HAP-1 (cell line): ENCODE results near the gene LRRC7.

ENCODE experiments used
- DNase-seq, 2 experiments: peaks; one replicate each; pipeline ENCODE4 v3.0.0-alpha.2; 2016 to 2020; ENCODE audit warnings: low spot score in 2 of 2
- H3K27me3 ChIP-seq: fragments of 250-450 bp; sonication (Bioruptor Pico); 2 replicates; pipeline ENCODE4 v1.5.1; 2020; ENCODE audit warnings: low read depth, mild to moderate bottlenecking, moderate library complexity
- H3K36me3 ChIP-seq: fragments of 250-450 bp; sonication (Bioruptor Pico); replicated peaks from 2 replicates; pipeline ENCODE4 v1.5.1; 2020; ENCODE audit warnings: mild to moderate bottlenecking
- H3K4me1 ChIP-seq: fragments of 250-450 bp; sonication (Bioruptor Pico); 2 replicates; pipeline ENCODE4 v1.5.1; 2020; ENCODE audit warnings: mild to moderate bottlenecking
- H3K4me3 ChIP-seq: fragments of 250-450 bp; sonication (Bioruptor Pico); 2 replicates; pipeline ENCODE4 v1.5.1; 2020; ENCODE audit warnings: mild to moderate bottlenecking, moderate library complexity
- H3K9me3 ChIP-seq: fragments of 250-450 bp; sonication (Bioruptor Pico); 2 replicates; pipeline ENCODE4 v1.5.1; 2020; ENCODE audit warnings: mild to moderate bottlenecking, moderate library complexity
- in situ Hi-C: fragments of 300-500 bp; cut with MboI; formaldehyde crosslinking; loops from 3 replicates; pipeline ENCODE4 v1.14.3; 2020; ENCODE audit warnings: low sequenced_read_pairs, inconsistent platforms, mixed read lengths

LRRC7 gene

DNA sequence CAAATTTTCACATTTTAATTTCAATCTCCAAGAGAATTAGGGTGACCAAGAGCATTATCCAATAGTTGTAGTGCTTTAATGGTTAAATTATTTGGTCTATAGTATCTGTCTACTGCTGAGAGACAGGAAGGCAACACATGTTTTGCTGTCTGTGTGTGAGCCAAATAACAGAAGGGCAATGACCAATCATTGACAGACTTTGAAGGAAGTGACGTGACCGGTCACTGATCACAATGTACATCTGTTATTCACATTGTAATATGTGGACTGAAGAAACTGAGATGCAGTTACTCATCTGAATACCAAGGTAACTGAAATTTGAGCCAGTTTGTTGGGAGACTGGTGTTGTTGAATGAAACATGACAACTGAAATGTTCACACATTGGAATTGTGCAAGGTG, 440.9 kb downstream of the LRRC7 start:
- H3K36me3 ChIP-seq = no peaks in the 10 kb centered on the region
- H3K4me3 ChIP-seq = no peak overlapping the region
- H3K9me3 ChIP-seq = no peaks in the 10 kb centered on the region
- DNase-seq = no peak
- no peaks in the 10 kb centered on the region for H3K27me3 ChIP-seq
- in situ Hi-C loops = no loop called here
- H3K4me1 ChIP-seq = no peaks in the 10 kb centered on the region; the same call in 1 of the 2 replicates

DNA sequence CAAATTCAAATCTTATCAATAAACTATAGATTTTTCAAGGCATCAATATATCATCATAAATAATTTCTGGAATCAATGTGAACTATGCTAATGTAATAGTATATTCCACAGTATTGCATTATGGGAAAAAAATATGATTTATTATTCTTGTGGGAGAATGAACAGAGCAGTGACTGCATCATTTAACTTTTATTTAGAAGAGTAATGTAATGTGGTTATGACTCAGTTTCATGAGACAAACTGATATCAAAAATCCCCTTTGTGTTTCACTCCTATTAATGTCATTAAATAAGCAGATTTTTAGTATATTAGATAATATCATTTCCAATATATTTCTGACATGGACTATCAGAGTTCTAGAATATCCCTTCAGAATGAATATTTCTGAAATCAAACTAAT, 450.0 kb downstream of the LRRC7 start:
- Histone ChIP-seq H3K27me3 (no peaks in the 10 kb centered on the region), H3K9me3 (no peaks in the 10 kb centered on the region), H3K36me3 (no peaks in the 10 kb centered on the region), H3K4me1 (no peaks in the 10 kb centered on the region), H3K4me3 (no peak overlapping the region)
- DNase-seq = no peak
- in situ Hi-C loops = no loop called here

DNA sequence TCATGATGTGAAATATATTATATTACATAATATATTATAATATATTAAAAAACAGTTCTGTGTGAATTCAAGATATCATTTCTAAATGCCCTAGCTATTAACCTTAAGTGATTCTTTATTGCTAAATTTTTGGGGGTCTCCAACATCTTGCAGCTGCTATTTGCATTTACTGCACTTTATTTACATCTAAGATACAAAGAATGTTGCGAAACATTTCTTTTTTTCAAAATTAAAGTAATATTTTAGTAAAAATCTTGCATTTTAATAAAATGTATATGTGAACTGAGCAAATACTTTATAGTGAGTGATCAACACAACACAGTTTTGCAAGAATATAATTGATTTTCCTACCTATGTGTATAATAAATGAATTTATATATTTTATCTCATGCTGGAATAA, 456.6 kb downstream of the LRRC7 start:
- Histone ChIP-seq H3K9me3 (no peaks in the 10 kb centered on the region), H3K4me3 (no peak overlapping the region), H3K36me3 (no peaks in the 10 kb centered on the region), H3K4me1 (no peaks in the 10 kb centered on the region), H3K27me3 (peaks cover 2% of the 10 kb centered on the region; the same call in 1 of the 2 replicates)
- no peak for DNase-seq
- in situ Hi-C loops = no loop called here

DNA sequence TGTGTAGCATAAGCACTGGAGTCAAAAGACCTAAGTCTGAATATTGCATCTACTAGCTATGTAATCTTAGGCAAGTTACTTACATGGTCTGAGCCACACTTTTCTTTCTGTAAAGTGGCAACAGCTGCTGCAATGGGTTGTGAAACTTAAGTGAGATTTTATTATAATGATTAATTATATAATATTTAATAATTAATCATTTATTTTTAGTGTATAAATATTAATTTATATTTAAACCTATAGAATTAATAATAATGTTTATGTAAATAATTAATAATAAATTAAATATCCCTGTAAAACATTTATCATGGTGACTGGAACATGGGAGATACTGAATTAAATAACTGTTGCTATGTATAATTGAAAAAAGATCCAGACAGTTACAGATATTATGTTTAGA, 457.3 kb downstream of the LRRC7 start:
- no peaks in the 10 kb centered on the region for H3K9me3 ChIP-seq
- peaks cover 2% of the 10 kb centered on the region; the same call in 1 of the 2 replicates for H3K27me3 ChIP-seq
- DNase-seq = no peak
- H3K4me3 ChIP-seq = no peak overlapping the region
- in situ Hi-C loops = no loop called here
- H3K36me3 ChIP-seq = no peaks in the 10 kb centered on the region
- no peaks in the 10 kb centered on the region for H3K4me1 ChIP-seq

DNA sequence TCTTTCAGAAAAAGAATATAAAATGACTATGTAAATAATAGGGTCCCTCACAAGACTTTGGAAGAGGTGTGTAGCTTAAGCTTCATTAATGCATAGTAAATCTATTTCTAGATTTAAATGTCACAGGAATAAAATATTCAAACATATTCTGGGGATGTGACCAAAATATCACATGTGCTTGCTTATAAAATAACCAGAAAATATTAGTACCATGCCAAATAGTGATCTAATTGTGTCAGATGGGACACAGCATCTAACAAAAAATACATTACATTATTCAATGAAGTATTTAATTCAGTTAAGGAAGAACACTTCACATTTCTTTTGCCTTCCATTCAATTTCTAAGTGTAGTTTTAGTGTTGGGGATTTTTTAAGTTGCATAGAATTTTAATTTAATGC, 458.1 kb downstream of the LRRC7 start:
- Histone ChIP-seq H3K27me3 (peaks cover 2% of the 10 kb centered on the region; the same call in 1 of the 2 replicates), H3K4me1 (no peaks in the 10 kb centered on the region), H3K36me3 (no peaks in the 10 kb centered on the region), H3K9me3 (no peaks in the 10 kb centered on the region), H3K4me3 (no peak overlapping the region)
- in situ Hi-C loops = no loop called here
- DNase-seq = no peak

DNA sequence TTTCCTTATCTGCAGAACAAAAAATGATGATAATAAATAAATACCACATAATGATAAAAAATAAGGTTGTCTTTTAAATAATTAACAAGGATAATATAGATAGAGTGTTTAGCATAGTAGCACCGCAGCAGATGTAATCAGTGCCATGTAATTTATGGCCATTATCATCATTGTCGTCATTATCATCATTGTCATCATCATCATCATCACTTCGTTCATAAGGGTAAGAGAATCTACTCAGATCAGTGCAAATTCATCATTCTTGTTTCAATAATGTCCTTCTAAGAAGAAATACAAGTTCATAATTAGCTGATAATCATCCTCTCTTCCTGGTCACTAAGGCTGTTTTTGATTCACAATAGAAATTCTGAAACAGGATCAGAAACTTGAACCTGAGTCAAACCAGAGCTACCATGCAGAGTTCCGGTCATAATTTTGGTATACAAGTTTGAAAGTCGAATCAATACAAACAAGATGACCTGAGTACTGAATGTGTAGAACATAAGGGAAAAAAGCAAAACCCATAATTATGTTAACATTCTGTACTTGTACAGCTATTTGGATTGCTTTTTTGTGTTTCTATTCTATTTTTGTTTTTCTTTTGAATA, 465.6 kb downstream of the LRRC7 start:
- Histone ChIP-seq H3K4me3 (no peak overlapping the region), H3K9me3 (no peaks in the 10 kb centered on the region), H3K36me3 (no peaks in the 10 kb centered on the region), H3K27me3 (peaks cover 1% of the 10 kb centered on the region; the same call in 1 of the 2 replicates), H3K4me1 (no peaks in the 10 kb centered on the region)
- DNase-seq = no peak
- in situ Hi-C loops = no loop called here

DNA sequence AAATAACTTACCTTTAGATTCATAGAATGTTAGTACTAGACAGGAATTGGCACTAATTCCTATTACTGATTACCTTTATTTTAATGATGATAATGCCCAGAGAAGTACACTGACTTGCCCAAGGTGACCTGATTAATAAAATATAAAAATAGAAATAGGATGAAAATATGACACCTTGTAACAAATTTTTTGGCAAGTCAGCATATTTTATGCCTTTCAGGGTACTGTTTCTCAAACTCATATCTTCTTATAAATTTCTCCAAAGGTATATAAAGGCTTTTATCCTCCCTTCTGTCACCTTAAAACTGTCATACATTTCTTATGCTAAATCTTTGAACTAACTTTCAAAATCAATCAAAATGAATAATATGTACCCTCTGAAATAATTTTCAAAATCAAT, 466.2 kb downstream of the LRRC7 start:
- in situ Hi-C loops = no loop called here
- Histone ChIP-seq H3K4me1 (no peaks in the 10 kb centered on the region), H3K4me3 (no peak overlapping the region), H3K36me3 (no peaks in the 10 kb centered on the region), H3K27me3 (no peaks in the 10 kb centered on the region), H3K9me3 (no peaks in the 10 kb centered on the region)
- no peak for DNase-seq

DNA sequence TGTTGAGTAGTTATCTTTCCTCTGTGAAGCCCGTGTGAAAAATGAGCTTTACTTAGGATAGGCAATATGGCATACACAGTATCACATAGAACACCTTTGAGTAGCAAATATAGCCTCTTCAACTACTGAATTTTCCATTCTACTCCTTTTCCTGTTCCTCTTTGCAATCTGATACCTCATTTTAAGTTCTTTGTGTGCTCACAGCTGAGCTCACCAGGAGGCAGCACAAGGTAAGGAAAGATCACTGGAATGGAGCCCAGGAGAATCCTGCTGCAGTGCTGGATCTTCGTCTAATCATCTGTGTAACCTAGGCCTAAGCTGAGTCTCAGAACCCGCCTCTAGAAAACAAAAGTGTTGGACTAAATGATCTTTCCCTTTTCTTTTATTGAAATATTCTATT, 466.7 kb downstream of the LRRC7 start:
- Histone ChIP-seq H3K9me3 (no peaks in the 10 kb centered on the region), H3K4me1 (no peaks in the 10 kb centered on the region), H3K4me3 (no peak overlapping the region), H3K36me3 (no peaks in the 10 kb centered on the region), H3K27me3 (no peaks in the 10 kb centered on the region)
- in situ Hi-C loops = no loop called here
- peak; percentile 41 to 53 for DNase-seq

DNA sequence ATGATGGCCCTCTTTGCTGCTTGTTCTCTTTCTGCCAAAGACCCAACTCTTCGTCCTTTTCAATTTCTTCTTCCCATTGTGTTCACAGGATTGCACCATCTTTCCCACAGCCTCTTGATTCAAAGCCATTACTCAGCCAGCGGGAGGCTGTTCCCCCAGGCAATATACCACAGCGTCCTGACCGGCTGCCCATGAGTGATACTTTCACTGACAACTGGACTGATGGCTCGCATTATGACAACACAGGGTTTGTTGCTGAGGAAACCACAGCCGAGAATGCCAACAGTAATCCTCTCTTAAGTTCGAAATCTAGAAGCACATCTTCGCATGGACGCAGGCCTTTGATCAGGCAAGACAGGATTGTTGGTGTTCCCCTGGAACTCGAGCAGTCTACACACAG, 470.3 kb downstream of the LRRC7 start:
- no peaks in the 10 kb centered on the region for H3K27me3 ChIP-seq

DNA sequence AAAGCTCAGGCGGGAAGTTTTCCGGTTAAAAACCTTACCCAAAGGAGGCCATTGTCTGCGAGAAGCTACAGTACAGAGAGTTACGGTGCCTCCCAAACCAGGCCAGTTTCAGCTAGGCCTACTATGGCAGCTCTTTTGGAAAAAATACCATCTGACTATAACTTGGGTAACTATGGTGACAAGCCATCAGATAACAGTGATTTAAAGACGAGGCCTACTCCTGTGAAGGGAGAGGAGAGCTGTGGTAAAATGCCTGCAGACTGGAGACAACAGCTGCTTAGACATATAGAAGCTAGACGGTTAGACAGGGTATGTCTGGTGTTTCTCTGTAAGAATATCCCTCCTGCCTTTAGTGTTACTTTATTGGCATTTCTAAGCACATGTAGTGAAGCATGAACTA, 471.8 kb downstream of the LRRC7 start:
- Histone ChIP-seq H3K4me1 (no peaks in the 10 kb centered on the region), H3K4me3 (no peak overlapping the region), H3K36me3 (no peaks in the 10 kb centered on the region), H3K27me3 (no peaks in the 10 kb centered on the region), H3K9me3 (no peaks in the 10 kb centered on the region)
- in situ Hi-C loops = no loop called here
- DNase-seq = no peak

More for the DNA sequence above, 470.3 kb downstream of the LRRC7 start:
- no peak for DNase-seq
- H3K36me3 ChIP-seq = no peaks in the 10 kb centered on the region
- no peaks in the 10 kb centered on the region for H3K4me1 ChIP-seq
- no peak overlapping the region for H3K4me3 ChIP-seq
- in situ Hi-C loops = no loop called here
- no peaks in the 10 kb centered on the region for H3K9me3 ChIP-seq

DNA sequence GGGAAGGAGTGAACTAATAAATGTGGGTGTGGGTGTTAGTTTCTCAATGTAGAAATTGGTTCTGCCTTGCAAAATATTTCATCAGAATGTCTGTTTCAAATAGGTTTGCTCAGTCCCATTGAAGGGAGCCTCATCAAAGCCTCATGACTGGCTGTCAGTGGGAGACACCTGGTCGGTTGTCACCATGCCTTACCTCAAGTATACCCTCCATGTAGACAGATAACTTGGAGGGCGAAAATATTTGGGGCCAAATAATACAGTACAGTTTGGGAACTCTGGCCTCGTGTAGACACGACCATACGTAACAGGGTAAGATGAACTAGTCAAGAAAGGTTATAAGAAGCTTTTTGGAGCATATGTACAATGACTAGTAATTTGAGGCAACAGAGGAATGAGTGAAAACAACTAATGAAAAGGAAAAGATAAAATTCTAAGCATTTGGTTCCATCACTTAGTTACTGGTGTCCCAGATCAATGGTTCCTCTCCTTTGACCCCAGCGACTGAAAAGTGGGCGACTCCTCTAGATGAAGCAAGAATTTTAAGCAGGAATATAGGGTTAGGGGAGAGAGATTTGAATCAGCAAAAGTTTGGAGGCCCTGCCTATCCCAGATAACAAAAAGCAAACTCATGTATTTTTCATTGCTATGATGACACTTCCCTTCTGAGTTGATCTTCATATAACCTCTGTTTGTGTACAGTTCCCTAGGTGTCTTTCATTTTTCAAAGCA, 473.8 kb downstream of the LRRC7 start:
- no peaks in the 10 kb centered on the region for H3K36me3 ChIP-seq
- in situ Hi-C loops = no loop called here
- no peak for DNase-seq
- no peaks in the 10 kb centered on the region for H3K9me3 ChIP-seq
- no peak overlapping the region for H3K4me3 ChIP-seq
- H3K27me3 ChIP-seq = no peaks in the 10 kb centered on the region
- no peaks in the 10 kb centered on the region for H3K4me1 ChIP-seq

DNA sequence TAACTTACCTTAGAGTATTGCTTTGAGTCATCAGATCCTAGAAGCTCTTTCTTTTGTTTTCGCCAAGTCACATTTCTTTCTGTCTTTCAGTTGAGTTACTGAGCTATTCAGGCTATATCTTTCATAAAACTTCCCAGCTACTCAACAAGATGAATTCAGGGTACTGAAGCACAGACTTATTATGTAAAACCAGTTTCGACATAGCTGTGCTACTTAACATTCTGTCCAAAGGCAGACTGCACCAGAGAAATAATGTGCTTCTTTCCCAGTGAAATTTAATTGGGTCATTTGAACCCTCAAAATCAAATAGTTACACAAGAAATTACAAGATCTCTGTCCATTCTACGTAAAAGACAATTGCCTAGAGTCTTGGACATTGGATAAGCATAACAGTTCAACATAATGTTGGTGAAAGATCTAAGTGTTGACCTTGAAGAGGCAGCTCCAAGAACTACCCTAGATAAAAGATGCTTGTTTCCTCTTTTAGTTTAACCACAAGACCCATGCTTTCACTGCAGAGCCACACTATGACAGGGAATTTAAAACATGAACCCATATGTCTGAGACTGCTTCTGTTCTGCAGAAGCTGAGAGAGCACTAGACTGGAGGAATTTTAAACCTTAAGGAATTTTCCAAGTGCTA, 474.5 kb downstream of the LRRC7 start:
- DNase-seq = no peak
- Histone ChIP-seq H3K4me3 (no peak overlapping the region), H3K36me3 (no peaks in the 10 kb centered on the region), H3K4me1 (no peaks in the 10 kb centered on the region), H3K9me3 (no peaks in the 10 kb centered on the region), H3K27me3 (no peaks in the 10 kb centered on the region)
- in situ Hi-C loops = no loop called here

DNA sequence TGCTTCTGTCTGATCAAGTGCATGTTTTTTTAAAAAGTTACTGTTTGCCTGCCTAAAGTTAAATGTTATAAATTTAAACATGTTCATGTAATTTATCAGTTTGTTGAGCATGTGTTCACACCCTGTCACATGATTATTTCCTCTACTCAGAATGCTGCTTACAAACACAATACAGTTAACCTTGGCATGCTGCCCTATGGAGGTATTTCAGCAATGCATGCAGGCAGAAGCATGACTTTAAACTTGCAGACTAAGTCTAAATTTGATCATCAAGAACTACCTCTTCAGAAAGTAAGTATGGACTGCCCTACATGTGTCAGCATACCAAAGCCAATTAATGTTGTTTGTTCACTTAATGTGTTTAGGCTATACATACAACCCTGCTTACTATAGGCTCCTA, 476.1 kb downstream of the LRRC7 start:
- in situ Hi-C loops = no loop called here
- H3K27me3 ChIP-seq = no peaks in the 10 kb centered on the region
- H3K4me3 ChIP-seq = no peak overlapping the region
- DNase-seq = no peak
- H3K36me3 ChIP-seq = no peaks in the 10 kb centered on the region
- no peaks in the 10 kb centered on the region for H3K9me3 ChIP-seq
- H3K4me1 ChIP-seq = no peaks in the 10 kb centered on the region

DNA sequence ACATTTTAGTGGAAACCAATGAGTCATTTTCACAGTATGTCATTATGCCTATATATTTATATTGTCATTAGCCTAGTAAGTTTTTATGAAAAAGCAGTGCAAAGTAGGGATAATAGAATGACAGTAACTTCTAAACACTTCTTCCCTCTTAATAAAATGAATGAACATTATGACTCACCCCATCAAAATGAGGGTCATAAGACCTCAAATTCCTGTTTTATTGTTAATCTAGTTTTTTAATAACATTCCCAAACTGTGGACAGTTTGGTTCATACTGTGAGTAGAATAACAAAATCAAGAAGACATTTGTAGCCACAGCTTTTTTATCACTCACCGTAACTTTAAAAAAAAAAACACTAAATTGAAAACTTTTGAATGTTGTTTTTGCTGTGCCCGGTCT, 477.1 kb downstream of the LRRC7 start:
- no peak for DNase-seq
- Histone ChIP-seq H3K4me3 (no peak overlapping the region), H3K4me1 (no peaks in the 10 kb centered on the region), H3K36me3 (no peaks in the 10 kb centered on the region), H3K27me3 (no peaks in the 10 kb centered on the region), H3K9me3 (no peaks in the 10 kb centered on the region)
- in situ Hi-C loops = no loop called here
